Measurements from ENCODE around the gene TSEN54.
"Not testable (repeated sequence)": the region's sequence is repeated elsewhere in the genome, so short reads cannot be mapped to it uniquely, and the experiment has no call there.

Gene TSEN54

GRCh38 chr17:75518201-75518600 is 1.9 kb downstream of the TSEN54 start:
- DNase-seq (ENCODE audit: low read depth, low spot score) = no peak

GRCh38 chr17:75518983-75519537 is 2.7 kb downstream of the TSEN54 start:
- DNase-seq (ENCODE audit: low read depth, low spot score) = no peak

- DNase-seq (ENCODE audit: low read depth, low spot score) = not testable (repeated sequence)
These were observed 4.1 kb downstream of the TSEN54 start for GRCh38 chr17:75520413-75520812.

- no peak for DNase-seq (ENCODE audit: low read depth, low spot score)
These were observed 5.0 kb downstream of the TSEN54 start for GRCh38 chr17:75521290-75521689.

- no peak for DNase-seq (ENCODE audit: low read depth, low spot score)
These were observed 5.8 kb downstream of the TSEN54 start for GRCh38 chr17:75521951-75522727.

- DNase-seq (ENCODE audit: low read depth, low spot score) = no peak
These were observed 7.3 kb downstream of the TSEN54 start for GRCh38 chr17:75523647-75524046.

- DNase-seq (ENCODE audit: low read depth, low spot score) = no peak
These were observed 8.1 kb downstream of the TSEN54 start for GRCh38 chr17:75524269-75524969.

- no peak for DNase-seq (ENCODE audit: low read depth, low spot score)
These were observed 8.9 kb downstream of the TSEN54 start, which contains the start of gene LLGL2 for GRCh38 chr17:75524970-75525805. Gene LLGL2 (plus strand): TSS chr17:75525697. CDS start chr17:75543427, 17,730 bp downstream.

- no peak for DNase-seq (ENCODE audit: low read depth, low spot score)
These were observed 9.7 kb downstream of the TSEN54 start for GRCh38 chr17:75525806-75526554.

GRCh38 chr17:75526555-75527270 is 10.4 kb downstream of the TSEN54 start:
- no peak for DNase-seq (ENCODE audit: low read depth, low spot score)

GRCh38 chr17:75530837-75531720 is 14.8 kb downstream of the TSEN54 start:
- DNase-seq (ENCODE audit: low read depth, low spot score) = no peak

GRCh38 chr17:75531721-75532072 is 15.4 kb downstream of the TSEN54 start:
- DNase-seq (ENCODE audit: low read depth, low spot score) = no peak

- DNase-seq (ENCODE audit: low read depth, low spot score) = no peak
These were observed 18.8 kb downstream of the TSEN54 start for GRCh38 chr17:75535119-75535537.

- DNase-seq (ENCODE audit: low read depth, low spot score) = no peak
These were observed 19.5 kb downstream of the TSEN54 start for GRCh38 chr17:75535871-75536270.

GRCh38 chr17:75536366-75536765 is 20.0 kb downstream of the TSEN54 start:
- DNase-seq (ENCODE audit: low read depth, low spot score) = no peak

GRCh38 chr17:75539967-75540729 is 23.8 kb downstream of the TSEN54 start:
- no peak for DNase-seq (ENCODE audit: low read depth, low spot score)

GRCh38 chr17:75540923-75541503 is 24.7 kb downstream of the TSEN54 start:
- no peak for DNase-seq (ENCODE audit: low read depth, low spot score)

- DNase-seq (ENCODE audit: low read depth, low spot score) = no peak
These were observed 25.9 kb downstream of the TSEN54 start for GRCh38 chr17:75542229-75542628.
